Left lung (tissue), 10 donors: ENCODE results near the gene TBX6. TPM values are rescaled to one million over a fixed set of nuclear protein-coding genes. Genes with fewer than 3 reads are reported as not detected.

Source experiments
- ATAC-seq: fragments of 200-7000 bp; cut with Tn5 transposase; one replicate; pipeline ENCODE4 v1.9.1; 2020; ENCODE audit warnings: moderate library complexity
- DNase-seq, 4 donors: peaks; one replicate each; pipeline ENCODE4 v3.0.0-alpha.2; 2013 to 2020
- H3K27ac ChIP-seq, 2 donors: fragments of 200-600 bp; sonication (generic) in 1 of 2; one replicate each; pipeline versions ENCODE4 v1.5.0 to v1.8.0; 2020 to 2021
- H3K27me3 ChIP-seq, 2 donors: fragments of 200-600 bp; sonication (generic) in 1 of 2; one replicate each; pipeline versions ENCODE4 v1.5.0 to v1.8.0; 2020 to 2021
- H3K36me3 ChIP-seq, 2 donors: fragments of 200-600 bp; sonication (generic) in 1 of 2; one replicate each; pipeline versions ENCODE4 v1.5.0 to v1.8.0; 2020 to 2021
- H3K4me1 ChIP-seq, 2 donors: fragments of 200-600 bp; one replicate each; pipeline ENCODE4 v1.8.0; 2021
- H3K4me3 ChIP-seq, 2 donors: fragments of 200-600 bp; sonication (generic) in 1 of 2; one replicate each; pipeline versions ENCODE4 v1.5.0 to v1.8.0; 2020 to 2021; ENCODE audit warnings: mild to moderate bottlenecking in 1 of 2
- H3K9me3 ChIP-seq, 2 donors: fragments of 200-600 bp; sonication (generic) in 1 of 2; one replicate each; pipeline versions ENCODE4 v1.5.0 to v1.8.0; 2020 to 2021
- intact Hi-C, 2 donors: fragments of 100-400 bp; cut with DNase I; formaldehyde crosslinking; loops; one replicate each; pipeline versions ENCODE4 v1.11.2 to v1.14.2; 2022
- polyA plus RNA-seq, 6 donors: library from polyadenylated mRNA; unstranded; fragments of 120-200 nt; gene quantifications; one replicate each; pipeline ENCODE4 v1.2.1, GENCODE V29; 2013; ENCODE audit not compliant: insufficient read length in 6 of 6
- total RNA-seq, 2 donors: library from RNA; stranded (reverse); fragmentation: NEBNext Ultra II Directional; extraction: Animal tissue kit (Norgen Biotek cat#: 25700); gene quantifications; one replicate each; pipeline ENCODE4 v1.2.1, GENCODE V29; 2021
- TF ChIP-seq, protein P1 (sequence below), 2 donors: fragments of 200-600 bp; sonication (generic) in 1 of 2; IDR thresholded peaks; one replicate each; pipeline versions ENCODE4 v1.5.0 to v1.8.0; 2021; ENCODE audit warnings: antibody characterized with exemption in 2 of 2
- donor health status: DM: no; HTN: yes; CAD: no.
- donor health status: DM: no; HTN: no; CAD: no.

TBX6 gene
- total and polyA plus RNA-seq, 8 donors, result 0.79 to 1.9 (median 1.7) TPM

DNA sequence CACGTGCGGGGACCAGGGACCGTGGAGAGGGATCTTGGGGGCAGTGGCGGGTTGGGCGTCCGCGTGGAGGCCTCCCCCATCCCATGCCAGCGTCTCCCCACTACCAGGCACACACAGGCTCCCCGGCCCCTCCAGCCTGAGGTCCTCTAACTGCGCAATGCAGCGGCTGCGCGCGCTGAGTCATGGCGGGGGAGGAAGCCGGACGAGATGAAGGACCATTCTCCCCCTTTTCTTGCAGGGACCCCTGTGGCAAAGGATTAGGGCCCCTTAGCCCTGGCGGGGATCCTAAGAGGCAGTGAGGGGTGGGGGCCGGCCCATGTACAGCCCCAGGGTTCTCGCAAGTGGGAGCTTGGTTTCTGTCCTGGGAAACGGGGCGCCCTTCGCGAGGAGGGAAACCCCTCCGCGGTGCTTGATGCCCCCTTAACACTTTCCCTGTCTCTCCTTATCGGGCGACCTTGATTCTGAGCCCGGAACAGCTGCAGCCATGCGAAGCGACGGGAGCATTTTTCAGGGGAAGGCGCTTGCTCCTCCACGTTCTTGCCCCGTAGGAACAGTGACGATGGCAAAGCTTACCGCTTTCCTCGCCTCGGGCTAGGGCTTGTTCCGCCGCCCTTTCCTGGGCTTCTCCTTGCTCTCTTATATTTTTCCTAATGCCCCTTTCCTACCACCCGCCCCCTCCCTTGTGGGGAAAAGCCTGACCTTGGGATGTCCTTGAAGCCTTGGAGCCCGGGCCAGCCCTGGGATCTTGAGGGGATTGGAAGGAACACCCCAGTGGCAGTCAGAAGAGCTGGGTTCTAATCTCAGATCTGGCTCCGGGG is 25.6 kb downstream of the TBX6 start:
- peak in 2 of 4 donors; percentile 68 to 93 for DNase-seq
- peak; percentile 4 for ATAC-seq
- Histone ChIP-seq H3K4me1 (peaks cover 30 to 67% of the 10 kb centered on the region in 2 donors), H3K27ac (peak overlapping the region; percentile 98 to 99), H3K9me3 (no peaks in the 10 kb centered on the region), H3K36me3 (peaks cover 0 to 46% of the 10 kb centered on the region in 2 donors), H3K27me3 (no peaks in the 10 kb centered on the region), H3K4me3 (peak overlapping the region; percentile 55 to 98)
- intact Hi-C loops, result no loop called here
- TF ChIP-seq, protein P1, sequence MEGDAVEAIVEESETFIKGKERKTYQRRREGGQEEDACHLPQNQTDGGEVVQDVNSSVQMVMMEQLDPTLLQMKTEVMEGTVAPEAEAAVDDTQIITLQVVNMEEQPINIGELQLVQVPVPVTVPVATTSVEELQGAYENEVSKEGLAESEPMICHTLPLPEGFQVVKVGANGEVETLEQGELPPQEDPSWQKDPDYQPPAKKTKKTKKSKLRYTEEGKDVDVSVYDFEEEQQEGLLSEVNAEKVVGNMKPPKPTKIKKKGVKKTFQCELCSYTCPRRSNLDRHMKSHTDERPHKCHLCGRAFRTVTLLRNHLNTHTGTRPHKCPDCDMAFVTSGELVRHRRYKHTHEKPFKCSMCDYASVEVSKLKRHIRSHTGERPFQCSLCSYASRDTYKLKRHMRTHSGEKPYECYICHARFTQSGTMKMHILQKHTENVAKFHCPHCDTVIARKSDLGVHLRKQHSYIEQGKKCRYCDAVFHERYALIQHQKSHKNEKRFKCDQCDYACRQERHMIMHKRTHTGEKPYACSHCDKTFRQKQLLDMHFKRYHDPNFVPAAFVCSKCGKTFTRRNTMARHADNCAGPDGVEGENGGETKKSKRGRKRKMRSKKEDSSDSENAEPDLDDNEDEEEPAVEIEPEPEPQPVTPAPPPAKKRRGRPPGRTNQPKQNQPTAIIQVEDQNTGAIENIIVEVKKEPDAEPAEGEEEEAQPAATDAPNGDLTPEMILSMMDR (IDR thresholded peaks at IDR 0.05), result no peak

DNA sequence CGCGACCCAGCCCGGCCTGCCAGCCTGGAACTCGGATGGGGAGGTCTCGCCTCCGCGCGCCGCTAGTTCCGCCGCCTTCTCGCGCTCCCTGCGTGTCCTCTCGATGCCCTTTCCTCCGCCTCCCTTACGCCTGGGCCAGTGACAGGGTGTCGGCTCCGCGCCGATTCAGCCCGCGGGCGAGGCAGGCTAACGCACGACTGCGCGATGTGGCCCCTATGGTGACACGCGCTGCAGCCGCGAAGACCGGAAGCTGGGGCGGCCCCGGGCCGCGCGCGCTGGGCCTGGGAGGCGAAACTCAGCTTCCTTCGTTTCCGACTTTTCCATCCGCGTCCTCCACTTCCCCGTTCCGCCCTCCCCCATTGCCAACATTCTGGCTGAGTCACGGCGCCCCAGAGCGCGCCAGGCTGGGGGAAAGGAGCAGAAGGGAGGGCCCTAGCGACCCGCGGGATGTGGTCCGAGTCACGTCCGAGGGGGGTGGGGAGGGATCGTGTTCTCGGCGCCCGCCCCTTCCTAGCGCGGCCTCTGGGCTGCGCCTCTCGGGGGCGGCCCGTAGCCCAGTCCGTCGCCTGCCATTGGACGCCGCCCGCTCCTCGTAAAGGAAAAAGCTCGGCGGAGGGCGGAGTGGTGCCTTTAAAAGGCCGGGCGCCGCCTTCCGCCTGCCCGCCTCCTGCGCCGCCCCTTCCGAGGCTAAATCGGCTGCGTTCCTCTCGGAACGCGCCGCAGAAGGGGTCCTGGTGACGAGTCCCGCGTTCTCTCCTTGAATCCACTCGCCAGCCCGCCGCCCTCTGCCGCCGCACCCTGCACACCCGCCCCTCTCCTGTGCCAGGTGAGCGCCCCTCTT is 26.4 kb downstream of the TBX6 start, which contains the start of gene ALDOA:
Gene ALDOA, plus strand, starts transcription at position 659 of the 841 bp plus-strand sequence. CDS start 1,138 bp downstream, outside the sequence.
- H3K4me1 ChIP-seq, result peaks cover 30 to 61% of the 10 kb centered on the region in 2 donors
- ATAC-seq (peak; percentile 90), DNase-seq (peak; percentile 98 to 99 (median 98))
- intact Hi-C loops, result no loop called here
- H3K27me3 ChIP-seq, result no peaks in the 10 kb centered on the region
- no peaks in the 10 kb centered on the region for H3K9me3 ChIP-seq
- peak within 1 kb of the TSS; percentile 55 to 98 for H3K4me3 ChIP-seq
- H3K27ac ChIP-seq, result peak within 1 kb of the TSS; percentile 98 to 99
- TF ChIP-seq, protein P1 (IDR thresholded peaks at IDR 0.05), result peak in 1 of 2 donors; percentile 23
- peaks cover 0 to 38% of the 10 kb centered on the region in 2 donors for H3K36me3 ChIP-seq

DNA sequence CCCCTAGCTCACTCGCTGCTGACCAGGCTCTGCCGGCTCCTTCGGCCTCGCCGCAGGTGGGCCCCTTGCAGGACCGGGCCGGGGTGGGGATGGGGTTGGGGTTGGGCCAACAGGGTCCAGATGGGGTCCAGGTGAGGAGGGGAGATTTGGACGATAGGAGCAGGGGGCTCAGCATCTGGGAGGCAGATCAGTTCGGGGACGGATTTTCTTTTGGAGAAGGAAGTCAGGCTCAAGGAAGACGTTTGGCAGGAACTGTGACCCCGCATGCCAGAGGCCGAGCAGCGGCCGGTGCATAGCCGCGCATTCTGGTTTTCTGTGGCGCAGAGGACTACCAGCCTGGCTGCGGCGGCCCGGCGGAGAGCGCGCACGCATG is 27.0 kb downstream of the TBX6 start:
- no peaks in the 10 kb centered on the region for H3K27me3 ChIP-seq
- DNase-seq (no peak), ATAC-seq (peak; percentile 2)
- H3K27ac ChIP-seq, result peak overlapping the region; percentile 98 to 99
- TF ChIP-seq, protein P1 (IDR thresholded peaks at IDR 0.05), result no peak
- peaks cover 0 to 32% of the 10 kb centered on the region in 2 donors for H3K36me3 ChIP-seq
- no peaks in the 10 kb centered on the region for H3K9me3 ChIP-seq
- intact Hi-C loops, result no loop called here
- peak overlapping the region; percentile 55 to 98 for H3K4me3 ChIP-seq
- peaks cover 28 to 55% of the 10 kb centered on the region in 2 donors for H3K4me1 ChIP-seq

DNA sequence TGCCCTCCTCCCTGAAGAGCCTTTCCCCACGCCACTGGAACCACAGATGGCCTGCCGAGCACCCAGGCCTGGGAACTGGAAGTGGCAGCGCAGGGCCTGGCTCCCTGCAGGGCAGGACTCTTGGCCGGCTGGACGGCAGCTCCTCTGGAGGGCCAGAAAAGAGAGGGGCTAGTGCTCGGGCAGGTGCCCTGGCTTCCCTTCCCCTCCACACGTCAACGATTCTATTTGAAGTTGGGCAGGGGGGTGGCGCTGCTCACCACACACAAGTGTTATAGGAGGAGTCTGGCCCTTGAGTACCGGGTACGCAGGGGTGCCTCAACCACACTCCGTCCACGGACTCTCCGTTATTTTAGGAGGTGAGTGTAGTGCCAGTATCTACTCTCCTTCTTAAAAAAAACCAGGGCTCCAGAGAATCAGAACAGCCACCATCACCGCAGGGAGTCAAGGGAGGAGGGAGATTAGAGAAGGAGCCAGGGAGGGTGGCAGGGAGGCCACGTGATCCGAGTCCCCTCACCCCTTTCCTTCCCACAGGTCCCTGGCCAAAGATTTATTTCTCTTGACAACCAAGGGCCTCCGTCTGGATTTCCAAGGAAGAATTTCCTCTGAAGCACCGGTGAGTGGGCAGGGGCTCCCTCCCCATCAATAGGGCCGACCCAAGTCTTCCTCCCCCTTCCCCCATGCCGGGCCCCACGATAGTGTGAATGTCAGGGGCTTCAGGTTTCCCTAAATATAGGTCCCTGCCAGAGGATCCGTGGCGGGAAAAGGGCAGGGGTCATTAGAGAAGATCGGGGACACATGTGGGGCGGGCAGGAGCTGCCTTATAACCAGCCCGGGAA is 27.6 kb downstream of the TBX6 start:
- TF ChIP-seq, protein P1 (IDR thresholded peaks at IDR 0.05), result peak in 1 of 2 donors; percentile 15
- no peaks in the 10 kb centered on the region for H3K27me3 ChIP-seq
- H3K9me3 ChIP-seq, result no peaks in the 10 kb centered on the region
- DNase-seq (peak in 3 of 4 donors; percentile 80 to 88 (median 87)), ATAC-seq (peak; percentile 58)
- H3K4me3 ChIP-seq, result peak overlapping the region; percentile 55 to 98
- H3K4me1 ChIP-seq, result peaks cover 26 to 49% of the 10 kb centered on the region in 2 donors
- intact Hi-C loops, result no loop called here
- H3K36me3 ChIP-seq, result peaks cover 0 to 26% of the 10 kb centered on the region in 2 donors
- H3K27ac ChIP-seq, result peak overlapping the region; percentile 98 to 99
